ENCODE results near the gene NXPH4.

The NXPH4 gene

GRCh38 chr12:57204454-57204853 lies 12.1 kb upstream of the NXPH4 start:
- no peak for DNase-seq

GRCh38 chr12:57205186-57205585 lies 11.4 kb upstream of the NXPH4 start:
- no peak for DNase-seq

- DNase-seq, result no peak
Measured at GRCh38 chr12:57205931-57206330, 10.7 kb upstream of the NXPH4 start.

GRCh38 chr12:57207731-57208630 lies 8.6 kb upstream of the NXPH4 start:
- no peak for DNase-seq

- no peak for DNase-seq
Measured at GRCh38 chr12:57208631-57209282, 7.8 kb upstream of the NXPH4 start.

- no peak for DNase-seq
Measured at GRCh38 chr12:57209916-57210315, 6.7 kb upstream of the NXPH4 start.

GRCh38 chr12:57210461-57210860 lies 6.1 kb upstream of the NXPH4 start:
- no peak for DNase-seq

GRCh38 chr12:57210926-57211692 lies 5.5 kb upstream of the NXPH4 start:
- DNase-seq, result no peak

GRCh38 chr12:57211791-57212700 lies 4.5 kb upstream of the NXPH4 start:
- DNase-seq, result no peak

GRCh38 chr12:57212701-57213057 lies 3.9 kb upstream of the NXPH4 start:
- DNase-seq, result no peak

GRCh38 chr12:57213058-57213715 lies 3.4 kb upstream of the NXPH4 start:
- peak; percentile 76 for DNase-seq

- DNase-seq, result no peak
Measured at GRCh38 chr12:57213763-57214397, 2.7 kb upstream of the NXPH4 start.

GRCh38 chr12:57214398-57214781 lies 2.2 kb upstream of the NXPH4 start:
- peak; percentile 47 for DNase-seq

GRCh38 chr12:57215065-57215464 lies 1.5 kb upstream of the NXPH4 start:
- DNase-seq, result no peak

- no peak for DNase-seq
Measured at GRCh38 chr12:57215668-57216013, 953 bp upstream of the NXPH4 start.

- peak; percentile 6 for DNase-seq
Measured at GRCh38 chr12:57216921-57217879, 606 bp downstream of the NXPH4 start.

- no peak for DNase-seq
Measured at GRCh38 chr12:57218030-57218853, 1.6 kb downstream of the NXPH4 start.

- DNase-seq, result no peak
Measured at GRCh38 chr12:57219205-57219992, 2.8 kb downstream of the NXPH4 start.
